ENCODE data around the gene ACKR1. TPM values are rescaled to one million over a fixed set of nuclear protein-coding genes. Genes with fewer than 3 reads are reported as not detected.
A peak's percentile ranks its signal among the peaks of the same experiment; 100 is the strongest.

Gene ACKR1
- total RNA-seq, 1 donor from 2014 or later = not detected

DNA sequence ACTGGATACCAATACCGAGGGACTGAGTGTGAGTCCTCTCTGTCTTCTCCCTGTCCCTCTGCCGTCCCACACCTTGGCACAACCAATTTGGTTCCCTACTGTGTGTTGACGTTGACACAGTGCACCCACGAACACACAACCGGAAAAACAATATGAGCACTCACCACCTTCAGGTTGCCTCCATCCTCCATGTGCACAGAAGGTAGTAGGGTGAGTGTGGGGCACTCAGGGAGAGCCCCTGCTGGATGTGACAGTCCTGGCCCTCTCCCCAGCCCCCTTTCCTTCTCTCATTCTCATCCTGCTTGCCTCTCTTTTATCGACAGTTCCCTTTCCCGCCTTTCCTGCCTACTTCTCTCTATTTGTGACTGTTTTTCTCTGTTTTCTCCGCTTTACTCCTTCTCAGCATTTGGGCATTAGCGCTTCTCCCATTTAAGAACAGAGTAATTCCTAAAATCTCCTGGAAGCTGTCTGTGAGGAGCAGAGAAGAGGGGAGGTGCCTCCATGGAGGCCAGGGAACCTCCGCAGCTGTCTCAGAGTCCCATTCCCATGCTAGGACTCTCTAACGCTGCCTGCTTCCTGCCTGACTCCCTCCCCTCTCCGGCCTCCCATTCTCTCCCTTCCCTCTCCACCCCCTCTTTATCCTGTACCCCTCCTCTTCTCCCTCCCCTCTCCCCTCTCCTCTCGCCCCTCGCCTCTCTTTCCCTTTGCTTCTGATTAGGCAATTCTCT, 16.9 kb upstream of the ACKR1 start:
- DNase-seq (ENCODE audit: low read depth in 2 of 2) = no peak

DNA sequence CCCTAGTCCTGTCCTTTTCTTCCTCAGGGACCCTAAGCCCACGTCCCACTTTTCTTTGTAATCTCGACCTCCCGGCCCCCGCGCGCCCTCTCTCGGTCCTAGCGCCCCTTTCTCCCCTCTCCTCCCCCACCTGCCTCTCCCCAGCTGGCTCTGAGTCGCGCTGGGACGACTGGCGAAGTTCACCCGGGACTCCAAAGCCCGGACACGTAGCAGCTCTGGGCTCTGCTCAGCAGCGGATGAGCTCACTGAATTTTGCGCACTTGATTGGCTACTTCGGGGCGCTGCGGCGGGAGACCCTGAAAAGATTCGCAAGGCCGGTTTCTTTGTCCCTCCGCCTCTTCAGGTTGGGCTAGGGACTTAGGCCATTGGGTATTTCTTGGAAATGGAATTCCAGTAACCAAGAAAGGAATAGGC, 16.3 kb upstream of the ACKR1 start:
- peak; percentile 29 to 46 for DNase-seq (ENCODE audit: low read depth in 2 of 2)

DNA sequence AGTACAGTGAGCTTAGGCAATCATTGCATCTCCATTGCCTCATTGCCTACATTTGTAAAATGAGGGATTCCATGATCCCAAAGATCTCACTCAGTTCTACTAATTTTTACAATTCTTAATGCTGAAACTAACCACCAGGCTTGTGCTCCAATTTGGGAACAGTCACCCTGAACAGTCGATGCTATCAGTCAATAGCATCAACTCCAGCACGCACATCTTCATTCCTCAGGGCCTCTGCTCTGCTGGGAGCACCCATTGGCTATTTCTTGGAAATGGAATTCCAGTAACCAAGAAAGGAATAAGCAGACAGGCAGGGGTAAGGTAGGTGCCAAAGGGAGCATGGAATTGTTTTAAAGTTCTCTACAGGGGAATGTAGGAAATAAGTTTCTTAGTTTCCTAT, 14.2 kb upstream of the ACKR1 start:
- DNase-seq (ENCODE audit: low read depth in 2 of 2) = no peak

DNA sequence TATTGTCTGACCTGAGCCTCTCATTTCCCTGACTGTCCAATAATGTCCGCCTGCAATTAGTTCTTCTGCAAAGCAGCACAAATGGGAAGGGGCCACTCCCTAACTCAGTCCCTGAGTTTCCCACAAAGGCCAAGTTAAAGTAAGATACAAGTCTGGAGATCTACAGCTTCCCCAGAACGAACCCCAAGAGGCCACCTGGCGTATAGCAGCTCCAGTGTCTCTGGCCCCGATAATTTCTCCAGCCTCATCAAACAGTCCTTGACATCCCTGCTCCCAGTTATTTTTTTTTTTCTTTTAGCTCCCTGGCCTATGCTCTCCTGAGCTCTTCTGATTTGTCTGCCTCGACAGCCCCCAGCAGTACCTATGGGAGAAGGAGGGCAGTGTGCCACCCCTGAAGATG, 8.1 kb upstream of the ACKR1 start:
- DNase-seq (ENCODE audit: low read depth in 2 of 2) = no peak

DNA sequence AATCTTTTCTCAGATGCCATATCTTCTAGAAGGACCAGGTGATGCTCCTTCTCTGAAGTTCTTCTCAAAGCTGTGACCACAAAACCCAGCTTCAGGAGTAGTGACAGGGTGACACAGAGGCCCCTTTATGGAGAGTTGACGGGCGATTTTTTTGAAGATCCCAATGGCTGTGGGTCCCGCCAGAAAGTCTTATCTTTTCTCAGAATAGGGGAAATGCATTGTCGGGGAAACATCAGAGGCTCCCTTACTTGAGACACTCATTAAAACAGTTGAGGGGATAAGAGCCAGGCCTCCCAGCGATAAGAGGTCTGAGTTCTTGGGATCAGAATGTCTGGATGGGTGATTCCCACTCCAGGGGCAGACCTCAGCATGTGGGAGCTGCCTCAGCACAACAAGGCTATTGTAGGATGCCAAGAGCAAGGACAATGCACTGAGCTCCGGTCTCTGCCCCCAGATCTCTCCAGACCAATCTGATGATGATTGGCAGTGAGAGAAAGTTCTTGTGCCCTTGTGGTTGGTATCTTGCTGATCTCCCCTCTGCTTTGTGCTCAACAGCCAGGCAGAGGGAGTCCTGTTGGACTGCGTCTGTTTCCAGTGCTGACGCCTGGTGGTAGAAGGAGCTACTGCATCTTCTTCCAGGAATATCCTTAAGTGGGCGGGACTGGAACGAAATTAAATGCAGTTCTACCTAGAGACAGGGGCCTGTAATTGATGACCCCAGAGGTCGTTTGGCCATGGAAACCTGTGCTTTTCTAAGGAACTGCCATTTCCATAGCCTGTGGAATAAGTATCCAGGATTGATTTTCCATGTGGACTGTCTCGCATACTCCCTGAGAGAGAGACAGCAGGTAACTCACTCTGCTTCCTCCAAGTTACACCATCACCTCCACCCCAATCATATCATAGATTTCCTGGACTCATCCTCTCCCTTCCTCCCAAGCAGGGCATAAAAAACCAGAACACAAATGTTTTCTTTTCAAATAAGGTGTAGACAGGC, 6.8 kb upstream of the ACKR1 start:
- peak; percentile 68 to 80 for DNase-seq (ENCODE audit: low read depth in 2 of 2)

DNA sequence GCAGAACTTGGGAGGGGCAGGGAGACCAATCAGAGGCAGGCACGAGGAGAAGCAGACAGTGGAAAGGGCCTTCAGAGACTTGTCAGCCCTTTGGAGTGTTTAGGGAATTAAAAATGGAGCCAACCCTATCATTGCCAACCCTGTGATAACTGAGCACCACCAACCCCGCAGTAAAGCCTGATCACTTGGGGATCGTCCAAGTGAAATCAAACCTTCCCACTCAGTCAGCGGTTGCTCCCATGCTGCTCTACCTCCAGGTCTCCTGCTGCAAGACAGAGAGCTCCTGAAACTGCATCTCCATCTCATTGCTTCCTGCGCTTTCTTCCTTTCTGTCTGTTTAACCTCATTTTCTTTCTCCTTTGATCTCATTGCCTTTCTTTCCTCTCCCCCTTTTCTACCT, 4.8 kb upstream of the ACKR1 start:
- no peak for DNase-seq (ENCODE audit: low read depth in 2 of 2)

DNA sequence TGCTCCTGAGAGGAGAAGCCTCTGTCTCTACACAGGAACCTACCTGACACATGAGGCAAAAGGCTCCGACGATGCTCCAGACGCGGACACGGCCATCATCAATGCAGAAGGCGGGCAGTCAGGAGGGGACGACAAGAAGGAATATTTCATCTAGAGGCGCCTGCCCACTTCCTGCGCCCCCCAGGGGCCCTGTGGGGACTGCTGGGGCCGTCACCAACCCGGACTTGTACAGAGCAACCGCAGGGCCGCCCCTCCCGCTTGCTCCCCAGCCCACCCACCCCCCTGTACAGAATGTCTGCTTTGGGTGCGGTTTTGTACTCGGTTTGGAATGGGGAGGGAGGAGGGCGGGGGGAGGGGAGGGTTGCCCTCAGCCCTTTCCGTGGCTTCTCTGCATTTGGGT, 3.9 kb upstream of the ACKR1 start:
- DNase-seq (ENCODE audit: low read depth in 2 of 2) = no peak

DNA sequence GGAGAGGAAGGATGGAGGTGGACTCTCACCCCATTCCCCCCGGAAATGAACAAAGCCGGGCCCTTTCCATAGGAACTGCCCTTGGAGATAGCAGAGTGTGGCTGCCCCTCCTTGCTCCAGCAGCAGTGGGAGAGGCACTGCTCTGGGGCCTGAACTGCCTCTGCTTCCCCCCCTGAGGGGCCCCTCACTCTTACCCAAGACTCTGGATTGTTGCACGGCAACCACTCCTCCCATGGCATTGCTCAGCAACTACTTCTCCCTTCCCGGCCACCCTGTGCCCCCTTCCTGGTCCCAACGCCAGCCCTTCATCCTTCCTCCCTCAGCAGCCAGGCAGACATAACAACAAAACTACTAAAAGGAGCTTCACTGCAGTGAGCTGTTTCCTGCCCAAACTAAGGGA, 3.0 kb upstream of the ACKR1 start:
- DNase-seq (ENCODE audit: low read depth in 2 of 2) = no peak

DNA sequence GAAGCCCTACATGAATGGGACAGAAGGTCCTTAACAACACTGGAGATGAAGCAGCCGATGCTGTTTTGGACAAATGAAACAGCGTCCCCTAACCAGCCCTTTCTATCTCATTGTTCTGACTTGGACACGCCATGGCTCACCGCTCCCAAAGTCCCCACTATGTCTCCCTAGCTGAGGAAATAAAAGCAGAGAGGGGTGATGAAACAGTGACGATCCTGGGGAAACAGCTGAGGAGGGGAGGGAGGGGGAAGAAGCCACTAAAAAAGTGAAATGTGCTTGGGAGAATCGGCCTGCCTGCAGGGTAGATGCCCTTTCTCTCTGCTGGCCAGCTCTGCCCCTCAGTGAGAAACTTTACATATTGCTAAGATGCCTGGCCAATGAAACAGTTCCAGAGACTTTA, 1.1 kb upstream of the ACKR1 start:
- no peak for DNase-seq (ENCODE audit: low read depth in 2 of 2)

DNA sequence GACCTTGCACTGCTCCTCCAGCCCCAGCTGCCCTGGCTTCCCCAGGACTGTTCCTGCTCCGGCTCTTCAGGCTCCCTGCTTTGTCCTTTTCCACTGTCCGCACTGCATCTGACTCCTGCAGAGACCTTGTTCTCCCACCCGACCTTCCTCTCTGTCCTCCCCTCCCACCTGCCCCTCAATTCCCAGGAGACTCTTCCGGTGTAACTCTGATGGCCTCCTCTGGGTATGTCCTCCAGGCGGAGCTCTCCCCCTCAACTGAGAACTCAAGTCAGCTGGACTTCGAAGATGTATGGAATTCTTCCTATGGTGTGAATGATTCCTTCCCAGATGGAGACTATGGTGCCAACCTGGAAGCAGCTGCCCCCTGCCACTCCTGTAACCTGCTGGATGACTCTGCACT, 550 bp downstream of the ACKR1 start:
- no peak for DNase-seq (ENCODE audit: low read depth in 2 of 2)

DNA sequence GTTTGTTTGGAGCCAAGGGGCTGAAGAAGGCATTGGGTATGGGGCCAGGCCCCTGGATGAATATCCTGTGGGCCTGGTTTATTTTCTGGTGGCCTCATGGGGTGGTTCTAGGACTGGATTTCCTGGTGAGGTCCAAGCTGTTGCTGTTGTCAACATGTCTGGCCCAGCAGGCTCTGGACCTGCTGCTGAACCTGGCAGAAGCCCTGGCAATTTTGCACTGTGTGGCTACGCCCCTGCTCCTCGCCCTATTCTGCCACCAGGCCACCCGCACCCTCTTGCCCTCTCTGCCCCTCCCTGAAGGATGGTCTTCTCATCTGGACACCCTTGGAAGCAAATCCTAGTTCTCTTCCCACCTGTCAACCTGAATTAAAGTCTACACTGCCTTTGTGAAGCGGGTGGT, 1.4 kb downstream of the ACKR1 start:
- no peak for DNase-seq (ENCODE audit: low read depth in 2 of 2)

DNA sequence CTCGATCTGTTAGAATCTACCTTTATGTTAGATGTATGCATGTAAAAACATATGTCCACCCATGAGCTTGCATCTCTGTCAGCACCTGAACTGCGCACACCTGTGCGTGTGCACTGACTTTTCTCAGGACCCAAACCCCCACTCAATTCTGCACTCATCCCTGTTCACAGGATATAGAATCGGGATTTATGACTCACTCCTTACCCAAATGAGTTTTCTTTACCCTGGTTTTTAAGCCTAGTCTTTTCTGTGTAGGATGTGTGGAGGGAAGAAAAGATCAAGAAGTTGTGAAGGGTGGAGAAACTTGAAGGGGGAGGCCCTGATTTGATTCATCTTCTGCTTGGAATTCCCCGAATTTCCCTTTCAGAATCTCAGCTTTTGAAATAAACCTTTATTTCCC, 2.4 kb downstream of the ACKR1 start:
- no peak for DNase-seq (ENCODE audit: low read depth in 2 of 2)

DNA sequence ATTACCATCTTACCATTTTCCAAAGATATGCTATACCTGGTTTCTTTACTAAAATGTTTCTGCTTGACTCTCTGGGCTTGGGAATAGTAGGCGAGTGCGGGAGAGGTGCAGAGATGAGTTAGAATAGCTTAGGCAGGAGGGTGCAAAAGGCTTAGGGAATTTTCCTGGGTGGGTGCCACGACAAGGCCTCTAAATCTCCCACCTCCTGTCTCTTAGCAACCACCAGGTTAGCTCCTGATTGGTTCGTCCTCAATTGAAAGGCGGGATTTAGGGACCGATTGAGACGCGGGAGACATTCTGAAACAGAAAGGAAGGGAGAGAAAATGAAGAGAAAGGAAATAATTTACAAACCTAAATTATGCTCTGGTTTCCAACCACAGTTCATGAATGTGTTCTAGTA, 3.1 kb downstream of the ACKR1 start:
- DNase-seq (ENCODE audit: low read depth in 2 of 2) = no peak

DNA sequence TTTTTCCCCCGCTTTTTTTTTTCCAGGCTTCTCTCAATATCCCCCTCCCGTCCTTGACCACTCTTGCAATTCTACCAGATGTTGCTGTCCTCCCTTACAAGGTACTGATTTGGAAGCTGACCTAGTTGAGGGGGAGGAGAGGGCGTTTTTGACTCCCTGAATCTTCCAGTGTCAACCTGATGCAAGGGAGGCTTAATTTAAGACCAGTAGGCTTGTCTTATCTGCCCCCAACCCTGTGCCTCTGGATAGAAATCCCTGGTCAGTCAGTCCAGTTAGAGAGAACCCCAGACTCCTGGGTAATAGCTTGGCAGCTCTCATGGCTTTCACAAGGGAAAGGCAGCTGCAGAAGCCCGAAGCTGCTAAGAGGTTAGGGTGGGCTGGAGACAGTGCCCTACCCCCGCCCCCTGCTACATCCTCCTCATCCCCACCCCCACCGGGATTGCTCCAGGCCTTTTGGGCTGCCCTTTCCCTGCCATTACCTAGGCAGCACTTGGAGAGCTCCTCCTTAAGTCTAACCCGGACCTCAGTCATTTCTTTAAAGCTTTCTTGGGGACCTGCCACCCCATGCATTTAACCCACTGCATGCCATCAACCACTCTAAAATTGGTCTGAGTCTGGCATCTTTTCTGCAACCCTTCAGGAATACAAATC, 3.6 kb downstream of the ACKR1 start:
- no peak for DNase-seq (ENCODE audit: low read depth in 2 of 2)

DNA sequence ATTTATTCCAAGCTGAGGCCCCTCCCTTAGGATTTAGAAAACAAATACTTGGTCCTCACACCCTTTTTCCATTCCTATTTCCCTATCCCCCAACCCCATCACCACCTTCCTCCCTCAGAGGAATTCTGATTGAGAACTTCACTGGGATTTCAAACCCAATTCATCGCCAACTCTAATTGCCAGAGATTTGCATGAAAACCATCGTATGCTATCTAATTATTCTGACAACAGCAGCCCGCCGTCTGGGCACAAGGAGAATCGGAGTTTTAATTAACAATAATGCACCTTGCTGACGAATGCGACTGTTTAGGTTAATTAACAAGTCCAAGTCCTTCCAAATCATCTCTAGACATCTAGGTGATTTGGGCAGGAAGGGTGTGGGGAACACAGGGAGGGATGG, 4.4 kb downstream of the ACKR1 start:
- no peak for DNase-seq (ENCODE audit: low read depth in 2 of 2)

DNA sequence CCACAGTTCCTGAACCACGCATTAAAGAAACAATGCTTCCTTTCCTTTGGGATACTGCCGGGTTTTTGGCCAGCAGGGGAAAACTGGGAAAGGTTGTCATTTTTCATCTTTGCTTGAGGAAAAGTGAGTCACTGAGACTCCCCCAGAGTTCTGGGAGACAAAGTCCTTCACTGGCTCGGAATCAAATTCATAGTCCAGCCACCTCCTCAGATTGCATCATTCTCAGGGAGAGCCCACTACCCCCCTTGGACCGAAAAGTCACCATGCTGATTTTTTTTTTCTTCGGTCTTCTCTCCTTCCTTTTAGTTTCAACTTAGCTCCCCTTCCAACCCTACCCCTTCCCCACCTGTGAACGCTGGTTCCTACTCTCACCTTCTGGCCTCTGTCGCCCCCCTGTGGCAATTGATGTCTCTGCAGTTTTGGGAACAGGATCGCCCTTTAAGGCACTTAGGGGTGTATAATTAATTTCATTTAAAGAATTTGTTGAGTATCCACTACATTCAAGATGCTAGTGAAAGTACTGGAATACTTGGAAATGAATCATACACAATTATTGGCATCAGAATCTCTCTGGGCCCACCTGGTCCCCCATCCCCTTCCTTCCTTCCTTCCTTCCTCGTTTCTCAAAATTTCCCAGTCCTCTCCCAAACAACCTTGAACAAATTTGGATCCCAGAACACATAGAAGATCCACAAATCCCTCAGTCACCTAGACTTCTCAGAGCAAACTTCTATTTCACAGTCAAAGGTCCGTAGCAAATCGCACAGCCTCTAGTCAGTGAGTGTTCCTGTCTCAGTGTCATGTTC, 6.9 kb downstream of the ACKR1 start:
- DNase-seq (ENCODE audit: low read depth in 2 of 2) = peak; percentile 27 to 41

DNA sequence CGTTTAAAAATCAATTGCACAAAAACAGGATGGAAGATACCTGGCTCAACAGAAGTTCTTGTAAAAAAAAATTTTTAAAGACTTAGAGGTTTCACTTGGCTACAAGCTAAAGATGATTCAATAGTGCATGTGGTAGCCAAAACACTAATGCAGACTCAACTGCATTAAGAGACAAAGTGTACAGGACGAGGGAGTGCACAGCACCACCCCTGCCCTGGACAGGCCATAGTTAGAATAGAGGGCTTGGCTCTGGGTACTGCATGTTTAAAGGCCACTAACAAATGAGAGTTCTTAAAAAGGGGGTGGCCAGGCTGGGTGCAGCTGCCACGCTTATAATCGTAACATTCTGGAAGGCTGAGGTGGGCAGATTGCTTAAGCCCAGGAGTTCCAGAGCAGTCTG, 7.9 kb downstream of the ACKR1 start:
- DNase-seq (ENCODE audit: low read depth in 2 of 2) = no peak

DNA sequence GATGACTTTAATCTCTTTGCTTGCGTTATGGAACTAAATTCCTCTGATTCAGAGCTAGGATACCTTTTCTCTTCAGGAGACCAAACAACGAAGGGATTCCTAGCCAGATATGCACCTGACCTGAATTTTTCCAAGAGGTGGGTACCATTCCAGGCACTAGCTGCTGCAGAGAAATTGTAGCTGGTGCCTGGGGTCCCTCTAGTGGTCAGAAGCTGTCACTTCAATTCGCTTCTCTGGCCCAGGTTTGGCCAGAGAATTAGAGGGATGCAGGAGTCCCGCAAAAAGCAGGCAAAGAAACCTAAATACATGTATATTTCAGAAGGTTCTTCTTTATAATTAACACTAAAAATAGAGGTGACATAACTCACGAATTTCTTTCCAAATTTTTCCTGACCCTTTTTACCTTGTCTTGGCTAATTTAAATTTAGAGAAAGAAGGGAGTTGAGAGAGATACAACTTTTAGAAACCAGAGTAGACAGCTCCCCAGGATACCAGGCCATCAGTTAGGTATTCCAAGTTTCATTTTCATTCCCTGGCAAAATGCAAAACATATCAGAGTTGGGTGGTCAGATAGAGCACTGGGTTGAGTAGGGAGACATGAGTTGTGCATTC, 9.6 kb downstream of the ACKR1 start:
- DNase-seq (ENCODE audit: low read depth in 2 of 2) = peak; percentile 45 to 55

DNA sequence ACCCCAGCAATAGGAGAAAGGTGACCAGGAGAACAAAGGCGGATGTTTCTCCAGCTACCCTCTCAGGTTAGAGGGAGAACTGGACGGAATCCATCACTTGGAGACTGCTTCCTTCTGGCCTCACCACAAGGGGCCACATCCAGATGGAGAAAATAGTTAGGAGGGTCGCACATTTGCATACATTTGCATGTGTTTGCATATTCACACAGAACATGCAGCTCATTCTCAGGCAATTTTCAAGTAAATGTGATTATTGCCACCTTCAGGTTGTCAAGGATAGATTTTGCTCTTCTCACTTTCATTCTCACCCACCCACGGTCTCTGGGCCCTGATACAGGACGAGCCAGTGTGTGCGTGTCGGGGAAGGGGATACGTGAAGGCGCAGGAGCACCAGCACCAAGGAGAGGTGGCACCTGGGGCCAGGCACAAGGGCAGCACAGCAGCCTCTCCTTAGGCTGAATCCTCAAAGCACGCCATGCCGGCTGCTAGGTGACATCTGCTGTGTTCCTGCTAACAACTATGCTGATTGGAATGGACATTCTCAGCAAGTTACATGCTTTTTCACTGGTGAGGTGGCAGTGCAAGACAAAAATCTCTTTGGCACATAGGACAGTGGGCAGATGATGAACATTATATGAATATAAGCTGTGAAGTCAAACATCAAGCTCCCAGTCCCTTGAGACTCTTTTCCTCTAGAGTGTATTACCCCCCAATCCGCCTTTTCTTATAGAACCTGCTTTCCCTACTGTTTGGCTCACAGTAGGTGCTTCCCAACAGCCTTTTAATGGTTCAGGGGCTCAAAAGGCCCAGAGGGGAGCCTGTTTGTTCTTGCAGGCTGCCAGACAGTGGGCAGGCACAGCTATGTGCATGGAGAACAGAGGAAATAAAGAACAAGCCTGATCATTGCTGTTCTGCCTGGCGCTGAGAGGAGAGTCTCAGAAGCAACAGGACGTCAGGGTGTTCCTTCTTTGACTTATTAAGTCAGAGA, 14.3 kb downstream of the ACKR1 start:
- DNase-seq (ENCODE audit: low read depth in 2 of 2) = no peak
